HEK293 (cell line): ENCODE data around the gene FGFRL1.

Experiments
- CTCF ChIA-PET: fragments of 350-600 bp; formaldehyde crosslinking; extraction: SDS; loops from one replicate; lab custom pipeline; 2021; ENCODE audit warnings: antibody characterized with exemption; lab: Yijun Ruan, JAX
- POLR2A ChIA-PET: fragments of 300-600 bp; formaldehyde crosslinking; extraction: SDS; loops from one replicate; lab custom pipeline; 2020; ENCODE audit warnings: antibody characterized with exemption, inconsistent platforms; lab: Yijun Ruan, JAX
- H3K27ac ChIP-seq: fragments of 200-500 bp; sonication (Bioruptor generic); 2 replicates; pipeline ENCODE4 v1.5.1; 2014; ENCODE audit warnings: low read depth, low read length, control low read depth, inconsistent platforms; ENCODE audit errors: extremely low read depth
- H3K36me3 ChIP-seq, 2 experiments: fragments of 200-500 bp in 1 of 2; sonication (Bioruptor generic) in 1 of 2; 1 replicate in 1 of 2; 2 replicates in 1 of 2; pipeline ENCODE4 v1.5.1; 2014 to 2017; ENCODE audit warnings: inconsistent platforms in 2 of 2, low read length in 2 of 2; ENCODE audit not compliant: control insufficient read depth in 2 of 2, insufficient read depth in 1 of 2
- H3K4me1 ChIP-seq: fragments of 200-500 bp; sonication (Bioruptor generic); 2 replicates; pipeline ENCODE4 v1.5.1; 2014; ENCODE audit warnings: mild to moderate bottlenecking, low read length, inconsistent platforms; ENCODE audit not compliant: control insufficient read depth, insufficient read depth
- H3K4me3 ChIP-seq: 2 replicates; pipeline ENCODE4 v1.5.1; 2011; ENCODE audit warnings: low read depth, mild to moderate bottlenecking, control low read depth, low read length, moderate library complexity
- H3K9me3 ChIP-seq: fragments of 200-500 bp; sonication (Bioruptor generic); 2 replicates; pipeline ENCODE4 v1.5.1; 2014; ENCODE audit warnings: low read depth, low read length, inconsistent platforms; ENCODE audit not compliant: control insufficient read depth, insufficient read depth
- EGR2 ChIP-seq: fragments of 450-650 bp; formaldehyde crosslinking; IDR thresholded peaks from 2 replicates; pipeline ENCODE4 v1.5.1; 2016; ENCODE audit warnings: low read depth, missing biosample characterization, missing genetic modification characterization
- GFI1B ChIP-seq: fragments of 450-650 bp; formaldehyde crosslinking; IDR thresholded peaks from 2 replicates; pipeline ENCODE4 v1.5.1; 2016; ENCODE audit warnings: missing biosample characterization, missing genetic modification characterization
- GLI4 ChIP-seq: fragments of 450-650 bp; formaldehyde crosslinking; IDR thresholded peaks from 2 replicates; pipeline ENCODE4 v1.5.1; 2016; ENCODE audit warnings: missing biosample characterization, missing genetic modification characterization
- IKZF3 ChIP-seq: fragments of 450-650 bp; IDR thresholded peaks from 2 replicates; pipeline ENCODE4 v1.5.0; 2018; ENCODE audit warnings: missing biosample characterization, mild to moderate bottlenecking, missing genetic modification characterization, moderate library complexity
- KLF1 ChIP-seq: fragments of 450-650 bp; formaldehyde crosslinking; IDR thresholded peaks from 2 replicates; pipeline ENCODE4 v1.5.1; 2016; ENCODE audit warnings: missing biosample characterization, missing genetic modification characterization
- KLF8 ChIP-seq: fragments of 450-650 bp; formaldehyde crosslinking; IDR thresholded peaks from 2 replicates; pipeline ENCODE4 v1.5.1; 2016; ENCODE audit warnings: missing biosample characterization, missing genetic modification characterization
- REPIN1 ChIP-seq: fragments of 450-650 bp; formaldehyde crosslinking; IDR thresholded peaks from 2 replicates; pipeline ENCODE4 v1.5.1; 2017; ENCODE audit warnings: missing biosample characterization, missing genetic modification characterization, low read depth
- SCRT2 ChIP-seq: fragments of 450-650 bp; formaldehyde crosslinking; IDR thresholded peaks from 2 replicates; pipeline ENCODE4 v1.5.1; 2016; ENCODE audit warnings: missing biosample characterization, missing genetic modification characterization
- YY1 ChIP-seq: fragments of 450-650 bp; formaldehyde crosslinking; IDR thresholded peaks from 2 replicates; pipeline ENCODE4 v1.5.1; 2018; ENCODE audit warnings: missing biosample characterization, missing genetic modification characterization
- ZFHX2 ChIP-seq: fragments of 450-650 bp; formaldehyde crosslinking; conservative IDR thresholded peaks from 2 replicates; pipeline ENCODE4 v1.5.1; 2016; ENCODE audit warnings: missing biosample characterization, missing genetic modification characterization
- ZIC2 ChIP-seq: fragments of 450-650 bp; formaldehyde crosslinking; IDR thresholded peaks from 2 replicates; pipeline ENCODE4 v1.5.1; 2016; ENCODE audit warnings: missing biosample characterization, missing genetic modification characterization
- ZNF146 ChIP-seq: fragments of 450-650 bp; formaldehyde crosslinking; IDR thresholded peaks from 2 replicates; pipeline ENCODE4 v1.5.1; 2016; ENCODE audit warnings: missing biosample characterization, missing genetic modification characterization
- ZNF169 ChIP-seq: fragments of 450-650 bp; formaldehyde crosslinking; IDR thresholded peaks from 2 replicates; pipeline ENCODE4 v1.5.1; 2016; ENCODE audit warnings: missing biosample characterization, missing genetic modification characterization
- ZNF391 ChIP-seq: fragments of 450-650 bp; formaldehyde crosslinking; IDR thresholded peaks from 2 replicates; pipeline ENCODE4 v1.5.1; 2016; ENCODE audit warnings: low read depth, missing biosample characterization, missing genetic modification characterization, borderline replicate concordance
- ZNF843 ChIP-seq: fragments of 450-650 bp; formaldehyde crosslinking; IDR thresholded peaks from 2 replicates; pipeline ENCODE4 v1.5.1; 2016; ENCODE audit warnings: missing biosample characterization, missing genetic modification characterization
- TF ChIP-seq, protein P1 (sequence below): fragments of 450-650 bp; formaldehyde crosslinking; IDR thresholded peaks from 2 replicates; pipeline ENCODE4 v1.5.1; 2016; ENCODE audit warnings: missing biosample characterization, missing genetic modification characterization, borderline replicate concordance

FGFRL1 gene

DNA sequence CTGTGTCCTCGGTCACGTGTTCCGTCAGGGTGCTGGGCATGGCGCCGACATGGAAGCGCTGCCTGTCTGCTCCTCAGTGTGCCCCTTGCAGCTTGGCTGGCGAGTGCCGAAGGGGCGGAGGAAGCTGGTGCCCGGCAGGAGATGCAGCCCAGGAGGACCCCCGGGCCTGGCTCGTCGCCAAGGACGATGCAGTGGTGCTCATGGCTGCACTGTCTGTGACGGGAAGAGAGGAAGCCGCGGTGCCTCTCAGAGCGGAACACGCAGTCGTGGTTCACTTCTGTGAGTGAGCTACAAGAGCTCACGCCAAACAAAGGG lies 38.1 kb downstream of the FGFRL1 start:
- CTCF ChIA-PET, result no interaction called here
- H3K4me1 ChIP-seq, result no peaks in the 10 kb centered on the region
- H3K27ac ChIP-seq, result no peak overlapping the region
- POLR2A ChIA-PET, result no interaction called here
- no peak for TF ChIP-seq ZNF843
- H3K9me3 ChIP-seq, result no peaks in the 10 kb centered on the region
- H3K4me3 ChIP-seq, result no peak overlapping the region
- H3K36me3 ChIP-seq, result no peaks in the 10 kb centered on the region

DNA sequence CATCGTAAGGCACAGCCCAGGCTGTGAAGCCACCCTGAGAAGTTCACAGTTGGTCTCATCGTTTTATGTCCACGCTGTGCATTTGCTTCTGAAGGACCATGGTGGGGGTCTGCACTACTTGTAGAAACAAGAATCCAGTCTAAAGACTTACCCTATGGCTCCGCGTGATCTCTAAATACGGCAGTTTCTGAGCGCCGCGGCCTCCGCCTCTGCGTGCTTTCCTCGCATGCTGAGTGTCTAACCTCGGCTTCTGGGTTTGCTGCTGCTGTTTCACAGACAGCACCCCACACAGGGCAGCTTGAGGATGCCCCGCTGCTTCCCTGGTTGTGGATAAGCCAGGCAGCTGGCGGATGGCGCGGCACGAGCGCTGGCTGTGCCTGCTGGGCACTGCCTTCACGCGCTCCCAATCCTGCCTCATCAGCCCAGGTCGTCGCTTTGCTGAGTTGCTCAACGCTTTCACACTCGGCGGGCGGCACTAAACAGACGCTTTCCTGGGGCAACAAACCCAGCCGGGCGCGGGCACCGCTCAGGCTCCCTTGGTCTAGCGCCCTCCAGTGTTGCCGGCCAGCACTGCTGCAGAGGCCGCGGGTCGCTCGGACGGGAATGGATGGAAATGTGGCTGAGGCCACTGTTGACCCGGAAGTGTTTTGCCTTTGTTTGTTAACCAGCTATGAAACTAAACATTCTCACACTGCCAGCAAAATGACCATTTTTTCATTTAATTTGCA lies 39.2 kb downstream of the FGFRL1 start:
- H3K9me3 ChIP-seq, result no peaks in the 10 kb centered on the region
- TF ChIP-seq GFI1B, result no peak
- TF ChIP-seq ZNF169 (tag by site-specific recombination), result no peak
- TF ChIP-seq SCRT2, result no peak
- TF ChIP-seq GLI4 (tag by site-specific recombination), result no peak
- no peak for TF ChIP-seq ZNF146 (tag by site-specific recombination)
- no peak for TF ChIP-seq YY1
- TF ChIP-seq, protein P1, sequence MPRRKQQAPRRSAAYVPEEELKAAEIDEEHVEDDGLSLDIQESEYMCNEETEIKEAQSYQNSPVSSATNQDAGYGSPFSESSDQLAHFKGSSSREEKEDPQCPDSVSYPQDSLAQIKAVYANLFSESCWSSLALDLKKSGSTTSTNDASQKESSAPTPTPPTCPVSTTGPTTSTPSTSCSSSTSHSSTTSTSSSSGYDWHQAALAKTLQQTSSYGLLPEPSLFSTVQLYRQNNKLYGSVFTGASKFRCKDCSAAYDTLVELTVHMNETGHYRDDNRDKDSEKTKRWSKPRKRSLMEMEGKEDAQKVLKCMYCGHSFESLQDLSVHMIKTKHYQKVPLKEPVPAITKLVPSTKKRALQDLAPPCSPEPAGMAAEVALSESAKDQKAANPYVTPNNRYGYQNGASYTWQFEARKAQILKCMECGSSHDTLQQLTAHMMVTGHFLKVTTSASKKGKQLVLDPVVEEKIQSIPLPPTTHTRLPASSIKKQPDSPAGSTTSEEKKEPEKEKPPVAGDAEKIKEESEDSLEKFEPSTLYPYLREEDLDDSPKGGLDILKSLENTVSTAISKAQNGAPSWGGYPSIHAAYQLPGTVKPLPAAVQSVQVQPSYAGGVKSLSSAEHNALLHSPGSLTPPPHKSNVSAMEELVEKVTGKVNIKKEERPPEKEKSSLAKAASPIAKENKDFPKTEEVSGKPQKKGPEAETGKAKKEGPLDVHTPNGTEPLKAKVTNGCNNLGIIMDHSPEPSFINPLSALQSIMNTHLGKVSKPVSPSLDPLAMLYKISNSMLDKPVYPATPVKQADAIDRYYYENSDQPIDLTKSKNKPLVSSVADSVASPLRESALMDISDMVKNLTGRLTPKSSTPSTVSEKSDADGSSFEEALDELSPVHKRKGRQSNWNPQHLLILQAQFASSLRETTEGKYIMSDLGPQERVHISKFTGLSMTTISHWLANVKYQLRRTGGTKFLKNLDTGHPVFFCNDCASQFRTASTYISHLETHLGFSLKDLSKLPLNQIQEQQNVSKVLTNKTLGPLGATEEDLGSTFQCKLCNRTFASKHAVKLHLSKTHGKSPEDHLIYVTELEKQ (tag by site-specific recombination), result no peak
- TF ChIP-seq KLF8, result no peak
- H3K4me1 ChIP-seq, result no peaks in the 10 kb centered on the region
- no peaks in the 10 kb centered on the region for H3K36me3 ChIP-seq
- no peak overlapping the region for H3K4me3 ChIP-seq
- ChIA-PET CTCF (no interaction called here), POLR2A (no interaction called here)
- H3K27ac ChIP-seq, result no peak overlapping the region

DNA sequence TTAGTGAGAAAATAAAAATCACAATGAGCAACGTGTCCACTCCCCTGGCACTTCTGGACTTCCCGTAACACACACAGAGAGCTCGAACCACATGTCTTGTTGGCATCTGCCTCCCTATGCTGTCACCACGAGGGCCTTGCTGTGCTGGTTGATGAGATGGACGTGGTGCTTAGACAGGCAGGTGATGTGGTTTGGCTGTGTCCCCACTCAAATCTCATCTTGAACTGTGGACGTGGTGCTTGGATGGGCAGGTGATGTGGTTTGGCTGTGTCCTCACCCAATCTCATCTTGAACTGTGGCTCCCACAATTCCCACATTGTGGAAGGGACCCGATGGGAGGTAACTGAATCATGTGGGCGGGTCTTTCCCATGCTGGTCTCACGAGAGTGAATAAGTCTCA lies 40.0 kb downstream of the FGFRL1 start:
- no peak for TF ChIP-seq REPIN1
- TF ChIP-seq KLF1 (tag by site-specific recombination), result no peak
- TF ChIP-seq ZNF391 (tag by site-specific recombination), result no peak
- H3K27ac ChIP-seq, result no peak overlapping the region
- no peaks in the 10 kb centered on the region for H3K4me1 ChIP-seq
- H3K4me3 ChIP-seq, result no peak overlapping the region
- ChIA-PET CTCF (interaction anchor here (0.7 kb wide), 1 partner anchor 22 kb away, joined by 4 read pairs; no protein-coding TSS in a partner anchor), POLR2A (no interaction called here)
- H3K9me3 ChIP-seq, result no peaks in the 10 kb centered on the region
- H3K36me3 ChIP-seq, result no peaks in the 10 kb centered on the region

DNA sequence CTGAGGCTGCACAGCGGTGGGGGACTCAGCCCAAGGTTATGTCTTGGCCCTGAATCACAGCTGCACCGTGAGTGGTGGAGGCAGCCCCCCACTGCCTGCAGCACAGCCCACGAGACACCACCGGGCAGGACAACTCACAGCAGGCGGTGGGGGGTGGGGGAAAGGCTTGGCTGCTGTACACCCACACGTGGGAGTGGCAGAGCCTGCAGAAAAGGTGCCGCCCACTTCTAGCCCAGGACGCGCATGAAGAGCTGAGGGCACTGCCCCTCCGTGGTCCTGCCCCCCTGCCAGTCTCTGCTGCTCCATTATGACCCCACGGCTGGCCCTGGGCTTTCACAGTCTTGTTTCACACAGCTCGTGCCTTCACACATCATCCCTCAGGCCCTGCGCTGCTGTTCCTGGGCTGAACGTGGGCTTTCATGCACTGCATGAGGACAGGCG lies 40.8 kb downstream of the FGFRL1 start:
- ChIA-PET POLR2A (no interaction called here), CTCF (interaction anchor here (0.6 kb wide), 1 partner anchor 336 kb away, joined by 9 read pairs; no protein-coding TSS in a partner anchor)
- H3K9me3 ChIP-seq, result no peaks in the 10 kb centered on the region
- H3K27ac ChIP-seq, result no peak overlapping the region
- TF ChIP-seq ZFHX2 (tag by site-specific recombination), result peak; percentile 77
- peak; percentile 77 for TF ChIP-seq EGR2 (tag by site-specific recombination)
- TF ChIP-seq ZIC2, result peak; percentile 33
- 0 out of 2 replicates have a peak, but pooled peaks have one; percentile 14 for TF ChIP-seq KLF1 (tag by site-specific recombination)
- no peak for TF ChIP-seq IKZF3 (tag by site-specific recombination)
- H3K4me1 ChIP-seq, result no peaks in the 10 kb centered on the region
- H3K4me3 ChIP-seq, result no peak overlapping the region
- no peaks in the 10 kb centered on the region for H3K36me3 ChIP-seq
